GM12875 (cell line): ENCODE data around the gene STK10.

ENCODE experiments used
- H3K4me3 ChIP-seq: one replicate; pipeline ENCODE4 v1.5.1; 2011; ENCODE audit warnings: low read depth, low read length, control low read depth
- TF ChIP-seq, protein P1 (sequence below): IDR thresholded peaks from 2 replicates; pipeline ENCODE4 v1.5.1; 2011; ENCODE audit warnings: low read depth, mild to moderate bottlenecking, control low read depth, inconsistent platforms, low read length, moderate library complexity, borderline replicate concordance; ENCODE audit not compliant: insufficient read depth

STK10 gene

DNA sequence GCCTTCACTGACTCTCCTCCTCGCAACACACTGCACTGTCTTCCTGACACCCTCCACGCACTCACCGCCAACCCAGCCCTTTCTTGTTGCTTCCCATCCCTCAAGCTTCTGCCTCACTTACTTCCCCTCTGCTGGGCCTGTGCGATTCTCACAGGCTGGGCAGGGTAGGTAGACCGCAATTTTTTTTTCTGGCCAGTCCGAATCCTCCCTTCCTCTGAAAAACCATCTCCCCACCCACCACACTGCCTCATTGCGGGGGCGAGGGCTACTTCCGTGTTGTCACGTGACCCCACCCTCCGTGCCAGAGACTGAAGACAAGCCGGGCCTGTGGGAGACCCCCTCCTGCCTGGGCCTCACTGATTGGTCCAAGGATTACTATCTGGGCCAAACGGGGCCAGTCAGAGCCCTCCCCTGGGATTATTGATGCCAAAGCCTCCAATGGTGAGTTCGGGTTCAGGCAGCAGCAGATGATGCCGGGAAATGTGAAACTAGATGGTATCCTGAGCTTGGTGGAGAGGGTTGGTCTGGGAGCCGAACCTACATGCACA is 73.1 kb downstream of the STK10 start:
- peak overlapping the region; percentile 60 for H3K4me3 ChIP-seq
- TF ChIP-seq, protein P1, sequence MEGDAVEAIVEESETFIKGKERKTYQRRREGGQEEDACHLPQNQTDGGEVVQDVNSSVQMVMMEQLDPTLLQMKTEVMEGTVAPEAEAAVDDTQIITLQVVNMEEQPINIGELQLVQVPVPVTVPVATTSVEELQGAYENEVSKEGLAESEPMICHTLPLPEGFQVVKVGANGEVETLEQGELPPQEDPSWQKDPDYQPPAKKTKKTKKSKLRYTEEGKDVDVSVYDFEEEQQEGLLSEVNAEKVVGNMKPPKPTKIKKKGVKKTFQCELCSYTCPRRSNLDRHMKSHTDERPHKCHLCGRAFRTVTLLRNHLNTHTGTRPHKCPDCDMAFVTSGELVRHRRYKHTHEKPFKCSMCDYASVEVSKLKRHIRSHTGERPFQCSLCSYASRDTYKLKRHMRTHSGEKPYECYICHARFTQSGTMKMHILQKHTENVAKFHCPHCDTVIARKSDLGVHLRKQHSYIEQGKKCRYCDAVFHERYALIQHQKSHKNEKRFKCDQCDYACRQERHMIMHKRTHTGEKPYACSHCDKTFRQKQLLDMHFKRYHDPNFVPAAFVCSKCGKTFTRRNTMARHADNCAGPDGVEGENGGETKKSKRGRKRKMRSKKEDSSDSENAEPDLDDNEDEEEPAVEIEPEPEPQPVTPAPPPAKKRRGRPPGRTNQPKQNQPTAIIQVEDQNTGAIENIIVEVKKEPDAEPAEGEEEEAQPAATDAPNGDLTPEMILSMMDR = no peak

DNA sequence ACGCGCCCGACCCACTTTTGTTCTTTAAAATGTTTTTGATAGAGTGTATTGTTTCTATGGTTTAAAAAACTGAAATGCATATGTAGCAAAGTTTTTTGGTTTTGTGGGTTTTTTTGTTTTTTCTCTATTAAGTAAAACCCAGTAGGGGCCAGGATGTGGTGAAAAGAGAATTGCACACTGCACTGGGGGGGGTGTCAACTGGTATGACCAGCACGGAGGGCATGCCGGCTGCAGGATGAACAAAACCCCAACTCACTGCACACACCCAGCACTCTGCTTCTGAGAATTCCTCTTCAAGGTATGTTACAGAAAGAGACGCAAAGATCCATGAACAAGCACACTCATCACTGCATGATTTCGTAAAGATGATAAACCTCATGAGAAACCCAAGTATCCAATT is 75.0 kb downstream of the STK10 start:
- TF ChIP-seq, protein P1 = no peak
- H3K4me3 ChIP-seq = no peak overlapping the region

- TF ChIP-seq, protein P1 = no peak
- H3K4me3 ChIP-seq = no peak overlapping the region
Observed at GRCh38 chr5:172111852-172112225, 76.2 kb downstream of the STK10 start.

- H3K4me3 ChIP-seq = peak overlapping the region; percentile 36
- TF ChIP-seq, protein P1 = no peak
Observed at GRCh38 chr5:172110921-172111851, 76.8 kb downstream of the STK10 start.

- TF ChIP-seq, protein P1 = no peak
- H3K4me3 ChIP-seq = no peak overlapping the region
Observed at GRCh38 chr5:172110260-172110815, 77.7 kb downstream of the STK10 start.

- TF ChIP-seq, protein P1 = no peak
- H3K4me3 ChIP-seq = no peak overlapping the region
Observed at GRCh38 chr5:172109749-172110148, 78.3 kb downstream of the STK10 start.
